ENCODE data around the gene HCN2.

Gene HCN2

GRCh38 chr19:648904-649801, 59.5 kb downstream of the HCN2 start:
- no peak overlapping the region for H3K27ac ChIP-seq
- no peak for TF ChIP-seq CTCF (IDR thresholded peaks at IDR 0.05)
- H3K4me1 ChIP-seq: no peaks in the 10 kb centered on the region
- DNase-seq: no peak
- no peak overlapping the region for H3K4me3 ChIP-seq
- no peaks in the 10 kb centered on the region for H3K9me3 ChIP-seq
- no peaks in the 10 kb centered on the region for H3K27me3 ChIP-seq
- intact Hi-C loops (cut with DNase I; ENCODE audit: low total_unique reads): no loop called here
- peaks cover 40 to 97% (median 84%) of the 10 kb centered on the region in 3 donors for H3K36me3 ChIP-seq

DNA sequence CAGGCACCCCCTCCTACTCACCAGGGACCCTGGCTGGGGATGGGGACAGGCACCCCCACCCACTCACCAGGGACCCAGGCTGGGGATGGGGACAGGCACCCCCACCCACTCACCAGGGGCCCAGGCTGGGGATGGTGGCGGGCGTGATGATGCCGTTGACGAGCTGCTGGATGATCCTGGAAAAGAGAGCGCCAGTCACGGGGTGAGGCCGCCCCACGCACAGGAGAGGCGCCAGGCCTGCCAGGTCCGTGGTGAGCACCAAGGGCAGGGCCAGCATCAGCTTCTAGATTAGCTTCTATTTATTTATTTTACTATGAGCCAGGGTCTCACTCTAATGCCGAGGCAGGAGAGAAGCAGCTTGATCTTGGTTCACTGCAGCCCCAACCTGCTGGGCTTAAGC, 60.4 kb downstream of the HCN2 start:
- TF ChIP-seq CTCF (IDR thresholded peaks at IDR 0.05): no peak
- Histone ChIP-seq H3K36me3 (peaks cover 40 to 91% (median 82%) of the 10 kb centered on the region in 3 donors), H3K4me1 (no peaks in the 10 kb centered on the region), H3K4me3 (no peak overlapping the region), H3K9me3 (no peaks in the 10 kb centered on the region), H3K27ac (no peak overlapping the region), H3K27me3 (no peaks in the 10 kb centered on the region)
- DNase-seq: no peak
- intact Hi-C loops (cut with DNase I; ENCODE audit: low total_unique reads): no loop called here

DNA sequence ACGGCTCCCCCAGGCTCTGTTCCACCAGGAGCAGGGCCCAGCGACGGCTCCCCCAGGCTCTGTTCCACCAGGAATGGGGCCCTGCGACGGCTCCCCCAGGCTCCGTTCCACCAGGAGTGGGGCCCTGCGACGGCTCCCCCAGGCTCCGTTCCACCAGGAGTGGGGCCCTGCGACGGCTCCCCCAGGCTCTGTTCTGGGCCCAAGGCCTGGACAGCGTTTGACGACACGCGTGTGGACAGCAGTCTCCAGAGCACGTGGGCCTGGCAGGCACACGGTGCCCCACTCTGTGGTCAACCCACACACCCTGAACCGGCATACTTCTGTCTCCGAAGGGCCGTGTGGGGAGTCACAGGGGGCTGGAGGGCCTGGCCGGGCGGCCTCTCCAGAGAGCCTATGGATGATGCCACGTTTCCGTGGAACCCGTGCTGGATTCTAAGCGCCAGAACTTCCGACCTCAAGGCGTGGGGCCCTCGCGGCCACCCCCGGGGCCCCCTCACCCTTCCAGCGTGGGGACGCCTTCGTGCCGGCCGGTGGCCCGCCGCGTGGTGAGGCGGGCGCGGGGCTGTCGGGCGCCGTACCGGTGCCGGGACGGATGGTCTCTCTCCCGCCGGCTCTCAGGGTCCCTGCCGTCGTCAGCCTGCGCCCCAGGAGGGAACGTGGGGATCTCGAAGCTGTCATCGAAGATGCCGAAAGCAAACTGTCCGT, 61.6 kb downstream of the HCN2 start:
- peaks cover 40 to 85% (median 75%) of the 10 kb centered on the region in 3 donors for H3K36me3 ChIP-seq
- TF ChIP-seq CTCF (IDR thresholded peaks at IDR 0.05): no peak

DNA sequence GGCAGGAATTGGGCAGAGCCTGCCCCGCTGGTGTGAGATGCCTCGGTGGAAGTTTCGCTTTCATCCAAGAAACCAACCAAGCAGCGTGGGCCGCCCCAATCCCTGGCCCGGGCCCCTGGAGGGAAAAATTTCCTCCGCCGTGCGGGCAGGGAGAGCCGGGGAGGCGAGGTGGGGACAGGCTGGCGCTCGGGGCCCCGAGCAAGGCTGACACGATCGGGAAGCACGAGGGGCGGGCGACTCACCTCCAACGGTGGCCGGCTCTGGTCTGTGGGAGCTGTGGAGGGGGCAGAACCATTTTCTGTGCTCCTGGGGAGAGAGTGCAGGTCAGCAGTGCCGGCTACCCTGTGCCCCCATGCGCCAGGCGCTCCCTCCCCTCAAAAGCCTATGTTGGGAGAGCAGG, 62.3 kb downstream of the HCN2 start:
- Histone ChIP-seq H3K36me3 (peaks cover 34 to 80% (median 68%) of the 10 kb centered on the region in 3 donors), H3K4me3 (no peak overlapping the region), H3K27ac (no peak overlapping the region), H3K27me3 (no peaks in the 10 kb centered on the region), H3K4me1 (peaks cover 0 to 4% (median under 1%) of the 10 kb centered on the region in 4 donors), H3K9me3 (no peaks in the 10 kb centered on the region)
- no peak for DNase-seq
- no peak for TF ChIP-seq CTCF (IDR thresholded peaks at IDR 0.05)
- intact Hi-C loops (cut with DNase I; ENCODE audit: low total_unique reads): no loop called here

More for the DNA sequence above, 61.6 kb downstream of the HCN2 start:
- Histone ChIP-seq H3K9me3 (no peaks in the 10 kb centered on the region), H3K4me1 (no peaks in the 10 kb centered on the region), H3K27me3 (no peaks in the 10 kb centered on the region), H3K27ac (no peak overlapping the region), H3K4me3 (no peak overlapping the region)
- DNase-seq: no peak
- intact Hi-C loops (cut with DNase I; ENCODE audit: low total_unique reads): no loop called here

- intact Hi-C loops (cut with DNase I; ENCODE audit: low total_unique reads): no loop called here
- Histone ChIP-seq H3K4me1 (peaks cover 0 to 11% (median 4%) of the 10 kb centered on the region in 4 donors), H3K27me3 (no peaks in the 10 kb centered on the region), H3K36me3 (peaks cover 27 to 79% (median 60%) of the 10 kb centered on the region in 3 donors), H3K9me3 (no peaks in the 10 kb centered on the region), H3K27ac (no peak overlapping the region), H3K4me3 (no peak overlapping the region)
- TF ChIP-seq CTCF (IDR thresholded peaks at IDR 0.05): no peak
- no peak for DNase-seq
Measured at GRCh38 chr19:652467-653389, 63.0 kb downstream of the HCN2 start.
